ENCODE results near the gene NRCAM. TPM values are rescaled to one million over a fixed set of nuclear protein-coding genes. Genes with fewer than 3 reads are reported as not detected.

Gene NRCAM
- polyA plus RNA-seq, 3 donors = not detected

DNA sequence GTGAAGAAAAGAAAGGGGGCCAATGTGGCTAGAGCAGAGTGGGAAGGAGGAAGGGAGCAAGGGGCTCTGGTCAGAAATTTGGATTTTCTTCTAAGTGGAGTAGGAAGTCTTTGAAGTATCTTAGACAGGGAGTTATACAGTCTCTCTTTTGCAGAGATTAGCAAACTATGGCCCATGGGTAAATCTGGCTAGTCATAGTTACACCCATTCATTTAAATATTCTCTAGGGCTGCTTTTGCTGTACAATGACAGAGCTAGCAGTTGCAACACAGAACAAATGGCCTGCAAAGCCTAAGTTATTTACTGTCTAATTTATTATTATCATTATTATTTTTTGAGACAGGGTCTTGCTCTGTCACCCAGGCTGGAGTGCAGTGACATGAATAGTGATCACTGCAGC is 315.6 kb downstream of the NRCAM start:
- no peak overlapping the region for H2AFZ ChIP-seq (ENCODE audit: insufficient read depth, low read depth, low read length, poor library complexity, severe bottlenecking)
- Mint-ChIP-seq H3K27ac (no peak overlapping the region), H3K27me3 (ENCODE audit: low read depth in 3 of 3) (no peaks in the 10 kb centered on the region), H3K4me1 (peaks cover 9% of the 10 kb centered on the region), H3K9me3 (peaks cover 0 to 3% (median 0%) of the 10 kb centered on the region in 7 donors), H3K4me3 (no peak overlapping the region), H3K36me3 (no peaks in the 10 kb centered on the region)
- no peak for DNase-seq
- no peaks in the 10 kb centered on the region for H3K36me3 ChIP-seq (replicated peaks in 1 of 2; ENCODE audit: control insufficient read depth in 1 of 2, insufficient read depth in 2 of 2, low read length in 2 of 2)
- H4K20me1 ChIP-seq (ENCODE audit: insufficient read depth, low read length) = no peaks in the 10 kb centered on the region
- no peak overlapping the region for H3K4me3 ChIP-seq (replicated peaks in 1 of 3; ENCODE audit: low read depth in 2 of 3, low read length in 3 of 3)
- no peak overlapping the region for H3K4me2 ChIP-seq (replicated peaks; ENCODE audit: extremely low read depth, low read length, poor library complexity, severe bottlenecking)
- no peak for TF ChIP-seq CTCF (IDR thresholded peaks at IDR 0.05)
- intact Hi-C loops (cut with micrococcal nuclease) = no loop called here
- H3K79me2 ChIP-seq (ENCODE audit: insufficient read depth, low read length) = no peaks in the 10 kb centered on the region
- peaks cover 4 to 8% of the 10 kb centered on the region in 2 donors for H3K4me1 ChIP-seq (ENCODE audit: control insufficient read depth in 1 of 2, insufficient read depth in 2 of 2, low read length in 2 of 2)
- no peak overlapping the region for H3K27ac ChIP-seq (ENCODE audit: low read depth in 1 of 2, low read length in 2 of 2)
- H3K27me3 ChIP-seq (ENCODE audit: control insufficient read depth in 2 of 2, insufficient read depth in 2 of 2, low read length in 2 of 2) = peaks cover 0 to 2% of the 10 kb centered on the region in 2 donors
- H3K9ac ChIP-seq (ENCODE audit: insufficient read depth, low read length, poor library complexity, severe bottlenecking) = no peak overlapping the region
- H3K9me3 ChIP-seq (replicated peaks in 1 of 2; ENCODE audit: control insufficient read depth in 1 of 2, insufficient read depth in 1 of 2, low read length in 2 of 2) = no peaks in the 10 kb centered on the region

DNA sequence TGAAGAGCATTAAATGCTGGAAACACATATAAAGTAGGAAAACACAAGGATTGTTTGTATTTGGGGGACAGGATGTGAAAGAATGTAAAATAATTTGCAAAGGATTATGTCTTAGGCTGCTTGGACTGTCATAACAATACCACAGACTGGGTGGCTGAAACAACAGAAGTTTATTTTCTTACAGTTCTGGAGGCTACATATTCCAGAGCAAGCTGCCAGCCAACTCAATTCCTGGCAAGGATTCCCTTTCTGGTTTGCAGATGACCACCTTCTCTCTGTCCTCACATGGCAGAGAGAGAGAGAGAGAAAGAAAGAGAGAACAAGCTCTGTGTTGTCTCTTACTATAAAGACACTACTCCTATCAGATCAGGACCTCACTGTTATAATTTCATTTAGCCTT is 317.3 kb downstream of the NRCAM start:
- Histone ChIP-seq H3K9ac (ENCODE audit: insufficient read depth, low read length, poor library complexity, severe bottlenecking) (no peak overlapping the region), H3K79me2 (ENCODE audit: insufficient read depth, low read length) (no peaks in the 10 kb centered on the region), H3K9me3 (replicated peaks in 1 of 2; ENCODE audit: control insufficient read depth in 1 of 2, insufficient read depth in 1 of 2, low read length in 2 of 2) (no peaks in the 10 kb centered on the region), H3K27ac (ENCODE audit: low read depth in 1 of 2, low read length in 2 of 2) (no peak overlapping the region), H3K27me3 (ENCODE audit: control insufficient read depth in 2 of 2, insufficient read depth in 2 of 2, low read length in 2 of 2) (no peaks in the 10 kb centered on the region), H3K4me3 (replicated peaks in 1 of 3; ENCODE audit: low read depth in 2 of 3, low read length in 3 of 3) (no peak overlapping the region), H4K20me1 (ENCODE audit: insufficient read depth, low read length) (no peaks in the 10 kb centered on the region), H3K4me1 (ENCODE audit: control insufficient read depth in 1 of 2, insufficient read depth in 2 of 2, low read length in 2 of 2) (peaks cover 10 to 15% of the 10 kb centered on the region in 2 donors), H3K4me2 (replicated peaks; ENCODE audit: extremely low read depth, low read length, poor library complexity, severe bottlenecking) (no peak overlapping the region), H2AFZ (ENCODE audit: insufficient read depth, low read depth, low read length, poor library complexity, severe bottlenecking) (no peak overlapping the region), H3K36me3 (replicated peaks in 1 of 2; ENCODE audit: control insufficient read depth in 1 of 2, insufficient read depth in 2 of 2, low read length in 2 of 2) (no peaks in the 10 kb centered on the region)
- peaks cover 0 to 3% (median 0%) of the 10 kb centered on the region in 7 donors for H3K9me3 Mint-ChIP-seq
- no peak for TF ChIP-seq CTCF (IDR thresholded peaks at IDR 0.05)
- H3K27ac Mint-ChIP-seq = no peak overlapping the region
- intact Hi-C loops (cut with micrococcal nuclease) = no loop called here
- no peak for DNase-seq
- H3K4me3 Mint-ChIP-seq = no peak overlapping the region
- H3K27me3 Mint-ChIP-seq (ENCODE audit: low read depth in 3 of 3) = no peaks in the 10 kb centered on the region
- peaks cover 17% of the 10 kb centered on the region for H3K4me1 Mint-ChIP-seq
- no peaks in the 10 kb centered on the region for H3K36me3 Mint-ChIP-seq

Measured in CD14-positive monocyte (primary cell).